Skin of body (tissue), 3 donors: ENCODE data around the gene TSSC4. TPM values are rescaled to one million over a fixed set of nuclear protein-coding genes. Genes with fewer than 3 reads are reported as not detected.

Source experiments
- DNase-seq: peaks from one replicate; lab custom pipeline; 2025; lab: John Stamatoyannopoulos, UW
- small RNA-seq: library from RNA; depleted of rRNA; stranded (forward); fragments of <200 nt; gene quantifications from one replicate; pipeline ENCODE3, GENCODE V24; 2014; ENCODE audit warnings: low replicate concordance
- total RNA-seq: library from RNA; depleted of rRNA; stranded (reverse); fragments of >200 nt; gene quantifications from one replicate; pipeline ENCODE4 v1.2.3, GENCODE V29; 2014

TSSC4 gene
- total RNA-seq, 1 donor from 2014 or later: 18.1 TPM

GRCh38 chr11:2447951-2448650 lies 47.6 kb downstream of the TSSC4 start:
- no peak for DNase-seq

GRCh38 chr11:2448661-2449547 lies 48.4 kb downstream of the TSSC4 start:
- no peak for DNase-seq

- DNase-seq: no peak
Measured at GRCh38 chr11:2449548-2450320, 49.2 kb downstream of the TSSC4 start.

- no peak for DNase-seq
Measured at GRCh38 chr11:2450321-2451041, 49.9 kb downstream of the TSSC4 start.

- DNase-seq: no peak
Measured at GRCh38 chr11:2451336-2451735, 50.8 kb downstream of the TSSC4 start.

- DNase-seq: no peak
Measured at GRCh38 chr11:2451916-2452315, 51.4 kb downstream of the TSSC4 start.

GRCh38 chr11:2452321-2453012 lies 51.9 kb downstream of the TSSC4 start:
- DNase-seq: peak; percentile 94

GRCh38 chr11:2453436-2453835 lies 52.9 kb downstream of the TSSC4 start:
- no peak for DNase-seq

Small RNAs within 50 kb of the gene (small RNA-seq; reads per million reads assigned to genes)
- gene RF00019: not detected

Other genes starting within 250 kb of the TSSC4 start
- not detected for gene INS, start 239.5 kb upstream of the TSSC4 start, total RNA-seq
- gene TH, start 228.9 kb upstream of the TSSC4 start, total RNA-seq: 0.30 TPM
- 1.7 TPM for gene ASCL2, start 130.2 kb upstream of the TSSC4 start, total RNA-seq
- gene C11orf21, start 98.8 kb upstream of the TSSC4 start, total RNA-seq: 2.0 TPM
- gene TSPAN32, start 98.7 kb upstream of the TSSC4 start, total RNA-seq: 1.2 TPM
- gene CD81, start 23.4 kb upstream of the TSSC4 start, total RNA-seq: 299 TPM
- gene TRPM5, start 43.8 kb downstream of the TSSC4 start, total RNA-seq: under 0.01 TPM
- 1.3 TPM for gene KCNQ1, start 44.3 kb downstream of the TSSC4 start, total RNA-seq